Subcutaneous preadipocyte (primary cell): Measurements from ENCODE around the gene CNTN5. TPM values are rescaled to one million over a fixed set of nuclear protein-coding genes. Genes with fewer than 3 reads are reported as not detected.

ENCODE experiments used
- total RNA-seq: library from RNA; depleted of rRNA; stranded (reverse); fragments of >200 nt; gene quantifications from 2 replicates; pipeline ENCODE4 v1.2.3, GENCODE V29; 2012

Gene CNTN5
- not detected in 2 replicates for total RNA-seq

DNA sequence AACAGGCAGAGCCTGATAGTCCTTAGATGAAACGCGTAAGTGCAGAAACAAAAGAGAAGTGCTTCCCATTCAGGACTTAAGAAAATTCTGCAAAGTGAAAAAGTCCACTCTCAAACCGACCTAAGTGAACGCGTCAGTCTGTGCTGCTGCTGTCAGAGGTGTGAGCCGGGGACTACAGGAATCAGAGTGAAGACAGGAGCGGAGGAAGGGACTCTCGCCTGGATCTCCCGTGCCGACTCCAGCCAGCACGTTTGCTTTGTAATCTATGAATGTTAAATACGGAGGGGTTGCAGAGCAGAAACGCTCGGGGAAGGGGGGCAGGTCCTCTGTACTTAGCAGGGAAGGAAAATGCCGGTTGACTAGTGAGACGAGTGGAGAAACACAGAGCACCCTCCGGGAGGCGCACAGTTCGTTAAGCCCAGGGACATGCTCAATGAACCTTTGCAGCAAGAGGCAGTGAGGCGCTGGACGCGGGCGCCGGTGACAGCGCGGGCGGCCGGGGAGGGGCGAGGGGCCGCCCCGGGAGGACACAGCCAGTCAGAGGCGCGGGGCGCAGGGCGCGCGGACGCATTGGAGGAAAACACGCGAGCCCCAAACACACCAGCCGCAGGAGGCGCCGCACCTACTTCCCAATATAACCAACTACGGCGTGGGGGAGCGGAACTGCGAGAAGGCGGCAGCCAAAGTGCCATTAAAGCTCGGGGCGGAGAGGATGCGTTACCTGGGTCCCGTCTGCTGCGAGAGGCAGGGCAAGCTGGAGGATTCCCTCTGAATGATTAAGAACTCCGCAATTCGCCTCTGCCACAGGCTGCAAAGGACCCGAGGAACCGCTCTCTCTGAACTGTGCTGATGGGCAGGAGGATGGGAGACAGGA is at the start of gene CNTN5:
Gene CNTN5, plus strand, starts transcription at position 598 of the 874 bp plus-strand sequence.

